ENCODE data around the gene TCF12. TPM values are rescaled to one million over a fixed set of nuclear protein-coding genes. Genes with fewer than 3 reads are reported as not detected.

The TCF12 gene
- polyA plus RNA-seq, 3 donors: 15.8 to 52.5 (median 27.6) TPM

GRCh38 chr15:57253500-57253899 is 335.1 kb downstream of the TCF12 start:
- Histone ChIP-seq H3K4me1 (ENCODE audit: control insufficient read depth in 1 of 2, insufficient read depth in 2 of 2, low read length in 2 of 2) (no peaks in the 10 kb centered on the region), H3K79me2 (ENCODE audit: insufficient read depth, low read length) (no peaks in the 10 kb centered on the region), H3K36me3 (replicated peaks in 1 of 2; ENCODE audit: control insufficient read depth in 1 of 2, insufficient read depth in 2 of 2, low read length in 2 of 2) (peaks cover 24 to 67% of the 10 kb centered on the region in 2 donors), H4K20me1 (ENCODE audit: insufficient read depth, low read length) (no peaks in the 10 kb centered on the region), H3K4me2 (replicated peaks; ENCODE audit: extremely low read depth, low read length, poor library complexity, severe bottlenecking) (no peak overlapping the region), H3K27me3 (ENCODE audit: control insufficient read depth in 2 of 2, insufficient read depth in 2 of 2, low read length in 2 of 2) (no peaks in the 10 kb centered on the region), H2AFZ (ENCODE audit: insufficient read depth, low read depth, low read length, poor library complexity, severe bottlenecking) (no peak overlapping the region), H3K27ac (ENCODE audit: low read depth in 1 of 2, low read length in 2 of 2) (no peak overlapping the region), H3K9me3 (replicated peaks in 1 of 2; ENCODE audit: control insufficient read depth in 1 of 2, insufficient read depth in 1 of 2, low read length in 2 of 2) (no peaks in the 10 kb centered on the region), H3K4me3 (replicated peaks in 1 of 3; ENCODE audit: low read depth in 2 of 3, low read length in 3 of 3) (no peak overlapping the region), H3K9ac (ENCODE audit: insufficient read depth, low read length, poor library complexity, severe bottlenecking) (no peak overlapping the region)
- H3K4me3 Mint-ChIP-seq: no peak overlapping the region
- no peaks in the 10 kb centered on the region for H3K4me1 Mint-ChIP-seq
- no peak for DNase-seq
- WGBS (ENCODE audit: insufficient coverage): no CpG with 5 or more reads among the region's 2 CpGs
- peaks cover 31 to 38% of the 10 kb centered on the region in 2 donors for H3K36me3 Mint-ChIP-seq
- no peaks in the 10 kb centered on the region for H3K27me3 Mint-ChIP-seq (ENCODE audit: low read depth in 3 of 3)
- H3K27ac Mint-ChIP-seq: no peak overlapping the region
- H3K9me3 Mint-ChIP-seq: peaks cover 0 to 1% (median 0%) of the 10 kb centered on the region in 7 donors
- intact Hi-C loops (cut with micrococcal nuclease): no loop called here
- TF ChIP-seq, protein P1, sequence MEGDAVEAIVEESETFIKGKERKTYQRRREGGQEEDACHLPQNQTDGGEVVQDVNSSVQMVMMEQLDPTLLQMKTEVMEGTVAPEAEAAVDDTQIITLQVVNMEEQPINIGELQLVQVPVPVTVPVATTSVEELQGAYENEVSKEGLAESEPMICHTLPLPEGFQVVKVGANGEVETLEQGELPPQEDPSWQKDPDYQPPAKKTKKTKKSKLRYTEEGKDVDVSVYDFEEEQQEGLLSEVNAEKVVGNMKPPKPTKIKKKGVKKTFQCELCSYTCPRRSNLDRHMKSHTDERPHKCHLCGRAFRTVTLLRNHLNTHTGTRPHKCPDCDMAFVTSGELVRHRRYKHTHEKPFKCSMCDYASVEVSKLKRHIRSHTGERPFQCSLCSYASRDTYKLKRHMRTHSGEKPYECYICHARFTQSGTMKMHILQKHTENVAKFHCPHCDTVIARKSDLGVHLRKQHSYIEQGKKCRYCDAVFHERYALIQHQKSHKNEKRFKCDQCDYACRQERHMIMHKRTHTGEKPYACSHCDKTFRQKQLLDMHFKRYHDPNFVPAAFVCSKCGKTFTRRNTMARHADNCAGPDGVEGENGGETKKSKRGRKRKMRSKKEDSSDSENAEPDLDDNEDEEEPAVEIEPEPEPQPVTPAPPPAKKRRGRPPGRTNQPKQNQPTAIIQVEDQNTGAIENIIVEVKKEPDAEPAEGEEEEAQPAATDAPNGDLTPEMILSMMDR (IDR thresholded peaks at IDR 0.05): no peak

- 100% methylated on average over 1 of the region's 6 CpGs for WGBS (ENCODE audit: insufficient coverage)
Observed at GRCh38 chr15:57255751-57256341, 337.4 kb downstream of the TCF12 start.

More at GRCh38 chr15:57255751-57256341, 337.4 kb downstream of the TCF12 start:
- peaks cover 4% of the 10 kb centered on the region for H3K4me1 Mint-ChIP-seq
- Histone ChIP-seq H3K4me2 (replicated peaks; ENCODE audit: extremely low read depth, low read length, poor library complexity, severe bottlenecking) (no peak overlapping the region), H3K79me2 (ENCODE audit: insufficient read depth, low read length) (no peaks in the 10 kb centered on the region), H3K36me3 (replicated peaks in 1 of 2; ENCODE audit: control insufficient read depth in 1 of 2, insufficient read depth in 2 of 2, low read length in 2 of 2) (peaks cover 24 to 65% of the 10 kb centered on the region in 2 donors), H4K20me1 (ENCODE audit: insufficient read depth, low read length) (no peaks in the 10 kb centered on the region), H3K9ac (ENCODE audit: insufficient read depth, low read length, poor library complexity, severe bottlenecking) (no peak overlapping the region), H2AFZ (ENCODE audit: insufficient read depth, low read depth, low read length, poor library complexity, severe bottlenecking) (no peak overlapping the region), H3K4me1 (ENCODE audit: control insufficient read depth in 1 of 2, insufficient read depth in 2 of 2, low read length in 2 of 2) (no peaks in the 10 kb centered on the region), H3K9me3 (replicated peaks in 1 of 2; ENCODE audit: control insufficient read depth in 1 of 2, insufficient read depth in 1 of 2, low read length in 2 of 2) (no peaks in the 10 kb centered on the region), H3K27ac (ENCODE audit: low read depth in 1 of 2, low read length in 2 of 2) (no peak overlapping the region), H3K4me3 (replicated peaks in 1 of 3; ENCODE audit: low read depth in 2 of 3, low read length in 3 of 3) (no peak overlapping the region), H3K27me3 (ENCODE audit: control insufficient read depth in 2 of 2, insufficient read depth in 2 of 2, low read length in 2 of 2) (no peaks in the 10 kb centered on the region)
- H3K36me3 Mint-ChIP-seq: peaks cover 28 to 39% of the 10 kb centered on the region in 2 donors
- no peak for DNase-seq
- intact Hi-C loops (cut with micrococcal nuclease): no loop called here
- no peaks in the 10 kb centered on the region for H3K9me3 Mint-ChIP-seq
- H3K4me3 Mint-ChIP-seq: no peak overlapping the region
- TF ChIP-seq, protein P1 (IDR thresholded peaks at IDR 0.05): no peak
- no peaks in the 10 kb centered on the region for H3K27me3 Mint-ChIP-seq (ENCODE audit: low read depth in 3 of 3)
- no peak overlapping the region for H3K27ac Mint-ChIP-seq

Measured in CD14-positive monocyte (primary cell).